ENCODE data around the gene ATG9A. TPM values are rescaled to one million over a fixed set of nuclear protein-coding genes. Genes with fewer than 3 reads are reported as not detected.

The ATG9A gene
- total RNA-seq, 4 donors from 2014 or later, result 39.8 to 82.6 (median 47.0) TPM

DNA sequence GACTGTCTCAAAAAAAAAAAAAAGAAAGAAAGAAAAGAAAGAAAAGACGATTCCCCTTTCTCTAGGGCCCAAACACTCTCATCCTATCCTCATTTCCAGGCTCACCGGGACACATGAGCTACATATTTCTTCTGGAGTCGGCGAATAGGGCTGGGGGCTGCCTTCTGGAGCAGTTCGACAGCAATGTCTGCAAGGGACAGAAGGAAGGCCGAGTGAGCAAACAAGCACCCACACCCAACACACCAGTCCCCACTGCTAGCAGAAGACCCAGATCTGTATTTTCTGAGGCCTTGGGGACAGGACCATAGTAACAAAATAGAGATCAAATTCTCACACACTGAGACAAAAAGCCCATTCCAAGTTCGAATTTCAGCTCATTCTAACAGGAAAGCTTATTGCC is 54.0 kb downstream of the ATG9A start:
- Histone ChIP-seq H3K36me3 (peaks cover 0 to 47% of the 10 kb centered on the region in 2 donors), H3K4me3 (peak overlapping the region in 1 of 2 donors; percentile 99), H3K27me3 (no peaks in the 10 kb centered on the region), H3K27ac (peak overlapping the region in 3 of 4 donors; percentile 95 to 99 (median 98)), H3K9me3 (no peaks in the 10 kb centered on the region), H3K4me1 (peaks cover 0 to 60% (median 36%) of the 10 kb centered on the region in 3 donors)
- no peak for ATAC-seq
- TF ChIP-seq EP300 (IDR thresholded peaks at IDR 0.05) (no peak), POLR2AphosphoS5 (IDR thresholded peaks at IDR 0.05) (no peak), POLR2A (IDR thresholded peaks at IDR 0.05) (no peak)
- TF ChIP-seq, protein P1, sequence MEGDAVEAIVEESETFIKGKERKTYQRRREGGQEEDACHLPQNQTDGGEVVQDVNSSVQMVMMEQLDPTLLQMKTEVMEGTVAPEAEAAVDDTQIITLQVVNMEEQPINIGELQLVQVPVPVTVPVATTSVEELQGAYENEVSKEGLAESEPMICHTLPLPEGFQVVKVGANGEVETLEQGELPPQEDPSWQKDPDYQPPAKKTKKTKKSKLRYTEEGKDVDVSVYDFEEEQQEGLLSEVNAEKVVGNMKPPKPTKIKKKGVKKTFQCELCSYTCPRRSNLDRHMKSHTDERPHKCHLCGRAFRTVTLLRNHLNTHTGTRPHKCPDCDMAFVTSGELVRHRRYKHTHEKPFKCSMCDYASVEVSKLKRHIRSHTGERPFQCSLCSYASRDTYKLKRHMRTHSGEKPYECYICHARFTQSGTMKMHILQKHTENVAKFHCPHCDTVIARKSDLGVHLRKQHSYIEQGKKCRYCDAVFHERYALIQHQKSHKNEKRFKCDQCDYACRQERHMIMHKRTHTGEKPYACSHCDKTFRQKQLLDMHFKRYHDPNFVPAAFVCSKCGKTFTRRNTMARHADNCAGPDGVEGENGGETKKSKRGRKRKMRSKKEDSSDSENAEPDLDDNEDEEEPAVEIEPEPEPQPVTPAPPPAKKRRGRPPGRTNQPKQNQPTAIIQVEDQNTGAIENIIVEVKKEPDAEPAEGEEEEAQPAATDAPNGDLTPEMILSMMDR (IDR thresholded peaks at IDR 0.05), result no peak
- 45 to 66% methylated on average over 1 to 3 of the region's 7 CpGs for WGBS, 2 donors (ENCODE audit: low coverage in 1 of 2)

DNA sequence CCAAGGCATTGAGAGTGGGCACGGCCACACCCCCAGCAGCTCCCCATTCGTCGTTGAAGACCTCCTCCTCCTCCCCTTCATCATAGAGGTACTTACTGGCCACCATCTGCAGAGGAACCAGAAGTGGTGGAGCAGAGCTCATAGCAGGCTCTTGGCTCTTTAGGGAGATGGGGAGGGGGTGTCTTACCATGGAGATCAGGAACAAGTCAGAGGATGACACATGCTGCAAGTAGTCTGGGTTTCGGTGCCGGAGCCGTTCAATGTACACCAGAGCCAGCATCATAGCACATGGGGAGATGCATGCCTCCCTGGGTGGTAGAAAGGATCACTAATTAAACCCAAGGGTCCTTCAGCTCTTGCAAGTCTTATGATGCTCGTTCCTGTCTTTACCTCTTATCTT is 54.6 kb downstream of the ATG9A start:
- ATAC-seq, result no peak
- WGBS, 2 donors (ENCODE audit: low coverage in 1 of 2), result 40 to 70% methylated on average over 1 to 4 of the region's 7 CpGs
- no peak overlapping the region for H3K4me3 ChIP-seq
- TF ChIP-seq POLR2A (IDR thresholded peaks at IDR 0.05), result no peak
- TF ChIP-seq POLR2AphosphoS5 (IDR thresholded peaks at IDR 0.05), result no peak
- TF ChIP-seq, protein P1 (IDR thresholded peaks at IDR 0.05), result no peak
- TF ChIP-seq EP300 (IDR thresholded peaks at IDR 0.05), result no peak
- H3K9me3 ChIP-seq, result no peaks in the 10 kb centered on the region
- peaks cover 0 to 54% (median 34%) of the 10 kb centered on the region in 3 donors for H3K4me1 ChIP-seq
- H3K36me3 ChIP-seq, result peaks cover 0 to 40% of the 10 kb centered on the region in 2 donors
- peak overlapping the region in 1 of 4 donors; percentile 98 for H3K27ac ChIP-seq
- H3K27me3 ChIP-seq, result no peaks in the 10 kb centered on the region

DNA sequence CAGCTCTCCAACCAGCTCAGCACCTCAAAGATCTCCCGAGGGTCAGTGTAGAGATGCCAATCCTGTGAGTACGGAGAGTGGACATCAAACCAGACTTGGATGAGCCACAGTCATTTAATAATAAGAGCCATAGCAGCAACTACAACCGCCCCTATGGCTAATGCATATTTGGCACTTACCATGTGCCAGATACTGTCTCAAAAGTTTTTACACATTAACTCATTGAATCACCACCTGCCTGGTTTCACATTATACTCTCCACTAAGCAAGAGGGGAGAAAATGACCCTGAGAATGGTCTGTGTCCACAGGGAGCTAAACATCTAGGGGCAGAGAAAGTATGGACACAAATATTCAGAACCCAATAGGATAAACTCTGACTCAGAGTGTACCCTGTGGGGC is 55.3 kb downstream of the ATG9A start:
- H3K9me3 ChIP-seq, result no peaks in the 10 kb centered on the region
- 80 to 90% methylated on average over 2 to 3 of the region's 3 CpGs for WGBS, 2 donors (ENCODE audit: low coverage in 1 of 2)
- peaks cover 0 to 48% (median 27%) of the 10 kb centered on the region in 3 donors for H3K4me1 ChIP-seq

GRCh38 chr2:219173176-219173575 is 56.3 kb downstream of the ATG9A start:
- TF ChIP-seq POLR2AphosphoS5 (IDR thresholded peaks at IDR 0.05), result no peak
- H3K27ac ChIP-seq, result peak overlapping the region in 1 of 4 donors; percentile 61
- H3K4me3 ChIP-seq, result no peak overlapping the region
- no peaks in the 10 kb centered on the region for H3K9me3 ChIP-seq
- ATAC-seq, result no peak
- peaks cover 0 to 36% of the 10 kb centered on the region in 2 donors for H3K36me3 ChIP-seq
- WGBS, 2 donors (ENCODE audit: low coverage in 1 of 2), result 86 to 93% methylated on average over 3 to 5 of the region's 6 CpGs
- H3K27me3 ChIP-seq, result no peaks in the 10 kb centered on the region
- H3K4me1 ChIP-seq, result peaks cover 0 to 41% (median 21%) of the 10 kb centered on the region in 3 donors

More for the DNA sequence above, 55.3 kb downstream of the ATG9A start:
- Histone ChIP-seq H3K4me3 (no peak overlapping the region), H3K36me3 (peaks cover 0 to 36% of the 10 kb centered on the region in 2 donors), H3K27me3 (no peaks in the 10 kb centered on the region), H3K27ac (peak overlapping the region in 1 of 4 donors; percentile 98)
- TF ChIP-seq EP300 (IDR thresholded peaks at IDR 0.05), result no peak
- TF ChIP-seq POLR2AphosphoS5 (IDR thresholded peaks at IDR 0.05), result no peak
- TF ChIP-seq POLR2A (IDR thresholded peaks at IDR 0.05), result no peak
- TF ChIP-seq, protein P1 (IDR thresholded peaks at IDR 0.05), result no peak
- ATAC-seq, result no peak

DNA sequence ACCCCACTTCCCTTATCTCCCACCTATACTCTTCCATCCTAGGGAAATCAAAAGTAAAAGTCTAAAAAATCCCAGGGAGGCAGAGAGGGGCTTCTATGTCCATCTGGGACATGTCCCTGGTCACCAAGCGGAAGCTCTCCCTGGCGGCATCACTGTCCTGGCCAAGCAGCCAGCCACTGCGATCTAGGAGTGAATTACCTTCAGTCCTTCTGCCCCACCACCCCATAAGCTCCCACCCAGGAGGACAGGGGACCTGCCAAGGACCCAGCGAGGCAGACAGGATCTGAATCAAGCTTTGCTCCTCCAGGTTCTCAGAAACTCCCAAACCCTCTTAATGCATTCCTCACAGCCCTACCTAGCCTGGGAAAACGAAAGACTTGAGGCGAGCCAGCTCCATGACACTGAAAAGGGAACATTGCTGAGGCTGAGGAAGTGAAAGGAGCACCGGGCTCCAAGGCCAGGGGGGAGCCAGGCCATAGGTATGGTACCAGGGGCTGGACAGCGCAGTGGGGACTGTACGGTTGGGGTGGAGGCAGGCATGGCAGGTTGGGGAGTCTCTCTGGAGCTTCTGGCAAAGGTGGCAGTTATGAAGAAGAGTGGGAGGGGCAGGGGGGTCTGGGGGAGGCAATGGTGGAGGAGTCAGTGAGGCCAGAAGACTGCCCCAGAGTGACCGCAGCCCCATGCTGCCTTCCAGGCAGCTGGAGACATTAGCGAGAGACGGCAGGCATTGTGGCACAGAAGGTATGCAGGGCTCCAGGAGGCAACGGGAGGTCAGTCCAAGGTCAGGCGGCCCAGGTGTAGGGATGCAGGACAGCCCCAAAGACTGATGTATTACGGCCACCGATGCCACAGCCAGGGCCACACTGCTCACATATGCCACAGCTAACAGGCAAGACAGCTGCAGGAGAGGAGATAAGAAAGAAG is 56.9 kb downstream of the ATG9A start:
- Histone ChIP-seq H3K27ac (peak overlapping the region; percentile 50 to 83 (median 68)), H3K4me1 (peaks cover 0 to 39% (median 21%) of the 10 kb centered on the region in 3 donors), H3K27me3 (no peaks in the 10 kb centered on the region), H3K9me3 (no peaks in the 10 kb centered on the region), H3K36me3 (peaks cover 0 to 36% of the 10 kb centered on the region in 2 donors), H3K4me3 (no peak overlapping the region)
- TF ChIP-seq POLR2AphosphoS5 (IDR thresholded peaks at IDR 0.05) (no peak), EP300 (IDR thresholded peaks at IDR 0.05) (no peak), POLR2A (IDR thresholded peaks at IDR 0.05) (no peak)
- TF ChIP-seq, protein P1 (IDR thresholded peaks at IDR 0.05), result no peak
- WGBS, 2 donors (ENCODE audit: low coverage in 1 of 2), result 78 to 91% methylated on average over 4 to 10 of the region's 16 CpGs
- ATAC-seq, result no peak

Measured in gastroesophageal sphincter (tissue), 4 donors.